K562 (cell line): ENCODE data around the gene GHITM. TPM values are rescaled to one million over a fixed set of nuclear protein-coding genes. Genes with fewer than 3 reads are reported as not detected.

Experiments used
- ATAC-seq: fragments of 200-7000 bp; cut with Tn5 transposase; 3 replicates; pipeline ENCODE4 v1.9.1; 2020; ENCODE audit warnings: moderate library complexity
- BruUV-seq: library from RNA; stranded (reverse); fragments of 400-500 nt; replicated peaks from 2 replicates; lab custom pipeline; 2021; lab: Mats Ljungman, UMichigan
- CTCF ChIA-PET: fragments of 300-600 bp; formaldehyde crosslinking; extraction: SDS; loops from one replicate; lab custom pipeline; 2021; ENCODE audit warnings: low intra/inter-chr PET ratio; lab: Yijun Ruan, JAX
- POLR2A ChIA-PET: fragments of 300-600, 350-650 bp; sonication (Branson Sonifier 250); formaldehyde crosslinking; extraction: SDS; loops from one replicate; lab custom pipeline; 2021; ENCODE audit warnings: antibody characterized with exemption, inconsistent platforms; lab: Yijun Ruan, JAX
- DNase-seq, 4 experiments: peaks; one replicate each; pipeline versions ENCODE4 v3.0.0 to v3.0.0-alpha.2; 2011 to 2018; ENCODE audit warnings: low spot score in 3 of 4, mixed read lengths in 3 of 4; ENCODE audit errors: extremely low read depth in 1 of 4
- FAIRE-seq: peaks from 2 replicates; lab custom pipeline; 2011; peaks lifted over from hg19 to GRCh38; lab: Jason Lieb, UNC
- H2AFZ ChIP-seq: 2 replicates; pipeline ENCODE4 v1.6.0; 2011; ENCODE audit warnings: low read depth, low read length, control low read depth, inconsistent platforms
- H3K27ac ChIP-seq: fragments of 200-600 bp; 3 replicates; pipeline ENCODE4 v1.8.0; 2011; ENCODE audit warnings: low read depth, mild to moderate bottlenecking, control low read depth, inconsistent platforms, low read length, moderate library complexity, mixed read lengths; ENCODE audit errors: extremely low read depth
- H3K27me3 ChIP-seq, 2 experiments: fragments of 300-600 bp in 1 of 2; 2 replicates in 1 of 2; 3 replicates in 1 of 2; pipeline versions ENCODE4 v1.6.0 to v1.8.0; 2011; ENCODE audit warnings: inconsistent platforms in 2 of 2, low read length in 2 of 2, mild to moderate bottlenecking in 1 of 2, mixed read lengths in 1 of 2, moderate library complexity in 1 of 2; ENCODE audit not compliant: control insufficient read depth in 2 of 2, insufficient read depth in 2 of 2
- H3K36me3 ChIP-seq: fragments of 300-600 bp; 3 replicates; pipeline ENCODE4 v1.8.0; 2011; ENCODE audit warnings: mild to moderate bottlenecking, low read length, inconsistent platforms; ENCODE audit not compliant: control insufficient read depth, insufficient read depth
- H3K4me1 ChIP-seq, 2 experiments: fragments of 200-600 bp in 1 of 2; replicated peaks in 1 of 2; 2 replicates in 1 of 2; 3 replicates in 1 of 2; pipeline versions ENCODE4 v1.5.1 to v1.8.0; 2011; ENCODE audit warnings: inconsistent platforms in 2 of 2, low read length in 2 of 2, mild to moderate bottlenecking in 1 of 2, mixed read lengths in 1 of 2, moderate library complexity in 1 of 2; ENCODE audit not compliant: control insufficient read depth in 2 of 2, insufficient read depth in 2 of 2
- H3K4me2 ChIP-seq: 2 replicates; pipeline ENCODE4 v1.6.1; 2011; ENCODE audit warnings: low read length, control low read depth, inconsistent platforms, mixed read lengths; ENCODE audit not compliant: insufficient read depth
- H3K4me3 ChIP-seq: fragments of 200-600 bp; sonication (generic), shearing (Covaris generic); 2 replicates; pipeline ENCODE4 v1.5.1; 2016; ENCODE audit warnings: control low read depth, inconsistent platforms
- H3K79me2 ChIP-seq: fragments of 200-600 bp; 3 replicates; pipeline ENCODE4 v1.8.0; 2011; ENCODE audit warnings: low read length, inconsistent platforms; ENCODE audit not compliant: control insufficient read depth, insufficient read depth
- H3K9ac ChIP-seq, 2 experiments: 2 replicates each; pipeline versions ENCODE4 v1.6.0 to v1.6.1; 2011; ENCODE audit warnings: low read depth in 2 of 2, low read length in 2 of 2, control low read depth in 1 of 2, inconsistent platforms in 1 of 2, mild to moderate bottlenecking in 1 of 2, mixed read lengths in 1 of 2; ENCODE audit not compliant: insufficient read depth in 1 of 2
- H3K9me1 ChIP-seq: one replicate; pipeline ENCODE4 v1.6.0; 2011; ENCODE audit warnings: inconsistent platforms, mild to moderate bottlenecking, low read length, moderate library complexity; ENCODE audit not compliant: control insufficient read depth, insufficient read depth
- H3K9me3 ChIP-seq: replicated peaks from 2 replicates; pipeline ENCODE4 v1.5.1; 2011; ENCODE audit warnings: low read depth, low read length, inconsistent platforms; ENCODE audit not compliant: control insufficient read depth, insufficient read depth
- H4K20me1 ChIP-seq: replicated peaks from 2 replicates; pipeline ENCODE4 v1.6.1; 2011; ENCODE audit warnings: low read length, inconsistent platforms, mixed read lengths; ENCODE audit not compliant: control insufficient read depth, insufficient read depth
- BRD9 ChIP-seq: fragments of 450-650 bp; IDR thresholded peaks from 2 replicates; pipeline ENCODE4 v1.6.1; 2018; ENCODE audit warnings: low read depth; ENCODE audit not compliant: partially characterized antibody
- ETS2 ChIP-seq: IDR thresholded peaks from 2 replicates; pipeline ENCODE4 v1.6.1; 2016; ENCODE audit warnings: borderline replicate concordance, missing genetic modification characterization, mild to moderate bottlenecking, moderate library complexity, missing compliant biosample characterization; ENCODE audit not compliant: poor library complexity, severe bottlenecking
- GABPB2 ChIP-seq: fragments of 250-450 bp; sonication (Bioruptor Pico); conservative IDR thresholded peaks from 2 replicates; pipeline ENCODE4 v1.5.1; 2021; ENCODE audit warnings: mild to moderate bottlenecking
- KDM2B ChIP-seq: fragments of 250-450 bp; sonication (Bioruptor Pico); IDR thresholded peaks from 2 replicates; pipeline ENCODE4 v1.8.0; 2021; ENCODE audit warnings: mild to moderate bottlenecking, moderate library complexity
- NR2C1 ChIP-seq, 2 experiments: fragments of 450-650 bp; IDR thresholded peaks; 2 replicates each; pipeline ENCODE4 v1.6.1; 2017; ENCODE audit warnings: mild to moderate bottlenecking in 2 of 2, antibody characterized with exemption in 1 of 2, inconsistent platforms in 1 of 2, missing compliant biosample characterization in 1 of 2, missing genetic modification characterization in 1 of 2
- SIN3B ChIP-seq: fragments of 450-650 bp; IDR thresholded peaks from 2 replicates; pipeline ENCODE4 v1.6.1; 2017; ENCODE audit warnings: low read depth, mild to moderate bottlenecking, moderate library complexity
- ZEB2 ChIP-seq: fragments of 450-650 bp; IDR thresholded peaks from 2 replicates; pipeline ENCODE4 v1.6.1; 2016
- ZNF121 ChIP-seq: sonication (generic); formaldehyde crosslinking; conservative IDR thresholded peaks from 2 replicates; pipeline ENCODE4 v1.8.0; 2022; ENCODE audit warnings: missing genetic modification reagents
- ZNF263 ChIP-seq: sonication (generic); formaldehyde crosslinking; IDR thresholded peaks from 2 replicates; pipeline ENCODE4 v1.8.0; 2022; ENCODE audit warnings: mild to moderate bottlenecking, missing genetic modification reagents, borderline replicate concordance
- WGBS: fragments of 100-300 bp; shearing (Covaris generic); methylation state at CpG from one replicate; pipeline ENCODE4 v1.1.6; 2016; ENCODE audit warnings: low coverage, mixed read lengths; ENCODE audit not compliant: insufficient coverage; ENCODE audit errors: missing lambda C conversion rate; 5-methylcytosine and 5-hydroxymethylcytosine counted together
- in situ Hi-C: fragments of 300-500 bp; cut with MboI; formaldehyde crosslinking; loops from 4 replicates; pipeline ENCODE4 v1.15.0; 2018; ENCODE audit warnings: inconsistent platforms, mixed read lengths
- intact Hi-C: fragments of 100-400 bp; cut with micrococcal nuclease; formaldehyde crosslinking; loops from 2 replicates; pipeline ENCODE4 v1.14.2; 2022
- polyA plus RNA-seq, 8 experiments: library from polyadenylated mRNA; depleted of rRNA in 4 of 8; stranded (reverse) in 5 of 8; unstranded in 3 of 8; fragments of >200 nt; fragmentation: Nextera tagmentation in 2 of 8; fragmentation: Illumina TruSeq in 1 of 8; extraction: Ambion mirVana in 2 of 8; extraction: Trizol in 1 of 8; gene quantifications; 2 replicates each; pipeline versions ENCODE4 v1.2.1 to v1.2.3, GENCODE V29; 2011 to 2014; ENCODE audit warnings: inconsistent platforms in 1 of 8, missing spikeins in 1 of 8
- total RNA-seq, 7 experiments: library from RNA; depleted of rRNA in 6 of 7; stranded (reverse); fragments of >200 nt in 6 of 7; fragmentation: Illumina TruSeq in 2 of 7; extraction: Trizol in 2 of 7; gene quantifications; 2 replicates each; pipeline versions ENCODE4 v1.2.1 to v1.2.3, GENCODE V29; 2011 to 2021; ENCODE audit warnings: low replicate concordance in 1 of 7
- TF ChIP-seq, protein P1 (sequence below): fragments of 450-650 bp; IDR thresholded peaks from 2 replicates; pipeline ENCODE4 v1.6.1; 2017; ENCODE audit warnings: antibody characterized with exemption, mild to moderate bottlenecking
- TF ChIP-seq, protein P2 (sequence below): sonication (generic); formaldehyde crosslinking; IDR thresholded peaks from 2 replicates; pipeline ENCODE4 v1.8.0; 2022; ENCODE audit warnings: mild to moderate bottlenecking, missing genetic modification reagents
- TF ChIP-seq, protein P3 (sequence below): fragments of 450-650 bp; formaldehyde crosslinking; IDR thresholded peaks from 2 replicates; pipeline ENCODE4 v1.4.0; 2022; ENCODE audit warnings: mild to moderate bottlenecking, moderate library complexity

GHITM gene
- total and polyA plus RNA-seq, 9 of the 15 experiments (the other 6 are each of a cell fraction or from before 2014, with no cell fraction given) = 322 to 1,258 (median 386) TPM

DNA sequence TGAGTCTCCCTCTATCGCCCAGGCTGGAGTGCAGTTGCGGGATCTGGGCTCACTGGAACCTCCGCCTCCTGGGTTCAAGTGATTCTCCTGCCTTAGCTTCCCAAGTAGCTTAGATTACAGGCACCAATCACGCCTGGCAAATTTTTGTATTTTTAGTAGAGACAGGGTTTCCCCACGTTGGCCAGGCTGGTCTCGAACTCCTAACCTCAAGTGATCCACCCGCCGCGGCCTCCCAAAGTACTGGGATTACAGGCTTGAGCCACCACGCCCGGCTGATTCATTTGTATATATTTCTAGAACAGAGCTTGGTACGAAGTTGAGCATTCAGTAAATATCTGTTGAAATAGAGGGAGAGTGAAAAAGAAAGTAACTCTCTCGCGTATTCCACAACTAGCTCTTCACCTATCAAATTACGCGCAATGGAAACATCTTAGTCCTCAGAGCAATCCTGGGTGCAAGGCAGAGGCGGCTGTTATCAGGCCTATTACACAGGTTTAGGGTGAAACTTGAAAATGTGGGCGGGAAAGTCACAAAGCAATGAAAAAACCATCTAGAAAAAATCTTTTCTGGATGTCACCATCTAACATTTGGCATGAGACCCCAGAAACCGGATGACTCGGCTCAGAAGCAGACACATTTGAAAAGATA lies 707 bp upstream of the GHITM start (continued):
- TF ChIP-seq, protein P1, sequence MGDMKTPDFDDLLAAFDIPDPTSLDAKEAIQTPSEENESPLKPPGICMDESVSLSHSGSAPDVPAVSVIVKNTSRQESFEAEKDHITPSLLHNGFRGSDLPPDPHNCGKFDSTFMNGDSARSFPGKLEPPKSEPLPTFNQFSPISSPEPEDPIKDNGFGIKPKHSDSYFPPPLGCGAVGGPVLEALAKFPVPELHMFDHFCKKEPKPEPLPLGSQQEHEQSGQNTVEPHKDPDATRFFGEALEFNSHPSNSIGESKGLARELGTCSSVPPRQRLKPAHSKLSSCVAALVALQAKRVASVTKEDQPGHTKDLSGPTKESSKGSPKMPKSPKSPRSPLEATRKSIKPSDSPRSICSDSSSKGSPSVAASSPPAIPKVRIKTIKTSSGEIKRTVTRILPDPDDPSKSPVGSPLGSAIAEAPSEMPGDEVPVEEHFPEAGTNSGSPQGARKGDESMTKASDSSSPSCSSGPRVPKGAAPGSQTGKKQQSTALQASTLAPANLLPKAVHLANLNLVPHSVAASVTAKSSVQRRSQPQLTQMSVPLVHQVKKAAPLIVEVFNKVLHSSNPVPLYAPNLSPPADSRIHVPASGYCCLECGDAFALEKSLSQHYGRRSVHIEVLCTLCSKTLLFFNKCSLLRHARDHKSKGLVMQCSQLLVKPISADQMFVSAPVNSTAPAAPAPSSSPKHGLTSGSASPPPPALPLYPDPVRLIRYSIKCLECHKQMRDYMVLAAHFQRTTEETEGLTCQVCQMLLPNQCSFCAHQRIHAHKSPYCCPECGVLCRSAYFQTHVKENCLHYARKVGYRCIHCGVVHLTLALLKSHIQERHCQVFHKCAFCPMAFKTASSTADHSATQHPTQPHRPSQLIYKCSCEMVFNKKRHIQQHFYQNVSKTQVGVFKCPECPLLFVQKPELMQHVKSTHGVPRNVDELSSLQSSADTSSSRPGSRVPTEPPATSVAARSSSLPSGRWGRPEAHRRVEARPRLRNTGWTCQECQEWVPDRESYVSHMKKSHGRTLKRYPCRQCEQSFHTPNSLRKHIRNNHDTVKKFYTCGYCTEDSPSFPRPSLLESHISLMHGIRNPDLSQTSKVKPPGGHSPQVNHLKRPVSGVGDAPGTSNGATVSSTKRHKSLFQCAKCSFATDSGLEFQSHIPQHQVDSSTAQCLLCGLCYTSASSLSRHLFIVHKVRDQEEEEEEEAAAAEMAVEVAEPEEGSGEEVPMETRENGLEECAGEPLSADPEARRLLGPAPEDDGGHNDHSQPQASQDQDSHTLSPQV = peak; percentile 49
- TF ChIP-seq ZNF263 (CRISPR knock-in tag) (no peak), ZEB2 (peak; percentile 19; the same call in 1 of the 2 replicates), ZNF121 (CRISPR knock-in tag) (no peak), KDM2B (CRISPR knock-in tag) (no peak)

DNA sequence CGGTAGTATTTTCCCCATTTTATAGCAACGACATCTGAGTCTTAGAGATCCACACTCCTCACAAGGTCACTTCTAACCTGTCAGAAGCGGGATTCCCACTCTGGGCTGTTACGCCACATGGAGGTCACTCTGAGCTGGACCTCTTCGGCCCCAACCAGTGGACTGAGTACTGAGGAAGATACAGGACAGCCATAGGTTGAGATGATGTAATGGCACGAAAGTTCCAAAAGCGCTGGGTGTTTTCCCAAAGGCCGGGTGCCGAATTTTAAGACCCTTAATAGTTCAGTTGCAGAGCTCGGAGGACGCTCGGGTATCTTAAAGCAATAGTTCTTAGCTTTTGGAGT lies 699 bp downstream of the GHITM start:
- FAIRE-seq (no peak), DNase-seq (peak in 3 of 4 experiments; percentile 29 to 65 (median 47)), ATAC-seq (peak; percentile 81)
- H2AFZ ChIP-seq = peak overlapping the region; percentile 86
- H3K27ac ChIP-seq = peak overlapping the region; percentile 99
- WGBS = 0% methylated on average over 12 of the region's 12 CpGs
- H4K20me1 ChIP-seq = peaks cover 7% of the 10 kb centered on the region
- H3K9me3 ChIP-seq = no peaks in the 10 kb centered on the region
- in situ Hi-C loops = no loop called here
- H3K79me2 ChIP-seq = peaks cover 46% of the 10 kb centered on the region
- peak overlapping the region; percentile 100 for H3K4me3 ChIP-seq
- no TSS peak for BruUV-seq
- POLR2A ChIA-PET = interaction anchor here (0.6 to 4.0 kb wide), 13 partner anchors 9 to 189 kb away, joined by 3 to 27 read pairs (median 4); partner anchors contain the start of genes CCSER2 and CDHR1
- CTCF ChIA-PET = no interaction called here
- no peaks in the 10 kb centered on the region for H3K27me3 ChIP-seq
- H3K9me1 ChIP-seq = no peaks in the 10 kb centered on the region
- peaks cover 48% of the 10 kb centered on the region for H3K36me3 ChIP-seq
- H3K4me2 ChIP-seq = peak overlapping the region; percentile 100
- peak overlapping the region; percentile 99 to 100 for H3K9ac ChIP-seq
- intact Hi-C loops = no loop called here
- peaks cover 0 to 12% of the 10 kb centered on the region in 2 experiments; a peak in 4 of 5 replicates for H3K4me1 ChIP-seq
- TF ChIP-seq ETS2 (tag) (no peak), NR2C1 (IDR thresholded peaks at IDR 0.05) (no peak), NR2C1 (tag; IDR thresholded peaks at IDR 0.05) (no peak), SIN3B (no peak), BRD9 (peak; percentile 39), GABPB2 (no peak)
- TF ChIP-seq, protein P2, sequence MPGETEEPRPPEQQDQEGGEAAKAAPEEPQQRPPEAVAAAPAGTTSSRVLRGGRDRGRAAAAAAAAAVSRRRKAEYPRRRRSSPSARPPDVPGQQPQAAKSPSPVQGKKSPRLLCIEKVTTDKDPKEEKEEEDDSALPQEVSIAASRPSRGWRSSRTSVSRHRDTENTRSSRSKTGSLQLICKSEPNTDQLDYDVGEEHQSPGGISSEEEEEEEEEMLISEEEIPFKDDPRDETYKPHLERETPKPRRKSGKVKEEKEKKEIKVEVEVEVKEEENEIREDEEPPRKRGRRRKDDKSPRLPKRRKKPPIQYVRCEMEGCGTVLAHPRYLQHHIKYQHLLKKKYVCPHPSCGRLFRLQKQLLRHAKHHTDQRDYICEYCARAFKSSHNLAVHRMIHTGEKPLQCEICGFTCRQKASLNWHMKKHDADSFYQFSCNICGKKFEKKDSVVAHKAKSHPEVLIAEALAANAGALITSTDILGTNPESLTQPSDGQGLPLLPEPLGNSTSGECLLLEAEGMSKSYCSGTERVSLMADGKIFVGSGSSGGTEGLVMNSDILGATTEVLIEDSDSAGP = 0 out of 2 replicates have a peak, but pooled peaks have one; percentile 4
- TF ChIP-seq, protein P3, sequence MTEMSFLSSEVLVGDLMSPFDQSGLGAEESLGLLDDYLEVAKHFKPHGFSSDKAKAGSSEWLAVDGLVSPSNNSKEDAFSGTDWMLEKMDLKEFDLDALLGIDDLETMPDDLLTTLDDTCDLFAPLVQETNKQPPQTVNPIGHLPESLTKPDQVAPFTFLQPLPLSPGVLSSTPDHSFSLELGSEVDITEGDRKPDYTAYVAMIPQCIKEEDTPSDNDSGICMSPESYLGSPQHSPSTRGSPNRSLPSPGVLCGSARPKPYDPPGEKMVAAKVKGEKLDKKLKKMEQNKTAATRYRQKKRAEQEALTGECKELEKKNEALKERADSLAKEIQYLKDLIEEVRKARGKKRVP = peak; percentile 88
